D721Med (cell line): Measurements from ENCODE around the gene TMEM59L.
A peak's percentile ranks its signal among the peaks of the same experiment; 100 is the strongest.

ENCODE experiments used
- DNase-seq: peaks from one replicate; pipeline ENCODE4 v3.0.0; 2011; ENCODE audit warnings: low spot score; ENCODE audit not compliant: insufficient read length
- FAIRE-seq: peaks from 2 replicates; lab custom pipeline; 2011; peaks lifted over from hg19 to GRCh38; lab: Jason Lieb, UNC
- CTCF ChIP-seq: IDR thresholded peaks from 2 replicates; pipeline ENCODE4 v1.5.1; 2012; ENCODE audit warnings: mild to moderate bottlenecking, control low read depth; ENCODE audit not compliant: insufficient read depth; ENCODE audit errors: missing control alignments

The TMEM59L gene

GRCh38 chr19:18577365-18577914 lies 35.2 kb upstream of the TMEM59L start:
- TF ChIP-seq CTCF = no peak
- FAIRE-seq (no peak), DNase-seq (no peak)

DNA sequence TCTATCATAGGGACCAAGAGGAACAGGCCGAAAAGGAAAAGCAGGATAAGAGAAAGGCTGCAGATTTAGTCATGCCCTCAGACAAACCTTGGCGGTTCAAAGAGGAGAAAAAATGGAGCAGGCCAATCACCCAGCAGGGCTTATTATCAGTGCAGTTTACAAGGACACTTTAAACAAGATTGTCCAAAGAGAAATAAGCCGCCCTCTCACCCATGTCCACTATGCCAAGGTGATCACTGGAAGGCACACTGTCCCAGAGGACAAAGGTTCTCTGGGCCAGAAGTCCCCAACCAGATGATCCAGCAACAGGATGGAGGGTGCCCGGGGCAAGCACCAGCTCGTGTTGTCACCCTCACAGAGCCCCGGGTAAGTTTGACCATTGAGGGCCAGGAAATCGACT lies 32.4 kb upstream of the TMEM59L start:
- DNase-seq (no peak), FAIRE-seq (no peak)
- TF ChIP-seq CTCF = no peak

DNA sequence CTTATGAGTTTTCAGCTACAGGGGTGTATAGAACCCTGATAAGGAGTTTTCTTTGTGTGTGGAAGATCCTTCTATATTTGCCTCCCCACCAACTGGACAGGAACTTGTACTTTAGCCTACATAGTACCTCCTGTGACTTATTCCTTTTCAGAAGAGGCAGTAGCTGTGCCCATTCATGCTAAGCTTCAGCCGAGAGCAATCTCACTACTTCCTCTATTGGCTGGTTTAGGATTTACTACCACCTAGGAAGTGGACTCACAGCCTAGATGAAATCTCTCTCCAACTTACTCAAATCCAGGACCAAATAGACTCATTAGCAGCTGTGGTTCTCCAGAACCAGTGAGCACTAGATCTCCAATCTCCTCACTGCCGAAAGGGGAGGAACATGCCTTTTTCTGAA lies 26.4 kb upstream of the TMEM59L start:
- no peak for FAIRE-seq
- TF ChIP-seq CTCF = no peak
- no peak for DNase-seq

DNA sequence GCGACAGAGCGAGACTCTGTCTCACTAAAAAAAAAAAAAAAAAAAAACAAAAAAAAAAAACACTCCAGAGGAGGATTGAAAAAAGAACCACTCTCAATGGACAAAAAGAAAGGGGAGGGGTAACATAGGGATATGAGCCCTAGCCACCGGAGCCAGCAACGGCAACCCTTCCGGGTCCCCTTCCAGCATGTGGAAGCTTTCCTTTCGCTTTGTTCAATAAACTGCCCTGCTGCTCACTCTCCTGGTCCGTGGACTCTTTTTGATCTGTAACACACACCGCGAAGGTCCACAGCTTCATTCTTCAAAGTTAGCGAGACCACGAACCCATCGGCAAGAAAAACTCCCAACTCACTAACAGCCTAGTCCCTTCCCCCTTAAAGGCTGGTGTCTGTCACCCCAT lies 25.1 kb upstream of the TMEM59L start:
- DNase-seq = no peak
- no peak for TF ChIP-seq CTCF
- no peak for FAIRE-seq

DNA sequence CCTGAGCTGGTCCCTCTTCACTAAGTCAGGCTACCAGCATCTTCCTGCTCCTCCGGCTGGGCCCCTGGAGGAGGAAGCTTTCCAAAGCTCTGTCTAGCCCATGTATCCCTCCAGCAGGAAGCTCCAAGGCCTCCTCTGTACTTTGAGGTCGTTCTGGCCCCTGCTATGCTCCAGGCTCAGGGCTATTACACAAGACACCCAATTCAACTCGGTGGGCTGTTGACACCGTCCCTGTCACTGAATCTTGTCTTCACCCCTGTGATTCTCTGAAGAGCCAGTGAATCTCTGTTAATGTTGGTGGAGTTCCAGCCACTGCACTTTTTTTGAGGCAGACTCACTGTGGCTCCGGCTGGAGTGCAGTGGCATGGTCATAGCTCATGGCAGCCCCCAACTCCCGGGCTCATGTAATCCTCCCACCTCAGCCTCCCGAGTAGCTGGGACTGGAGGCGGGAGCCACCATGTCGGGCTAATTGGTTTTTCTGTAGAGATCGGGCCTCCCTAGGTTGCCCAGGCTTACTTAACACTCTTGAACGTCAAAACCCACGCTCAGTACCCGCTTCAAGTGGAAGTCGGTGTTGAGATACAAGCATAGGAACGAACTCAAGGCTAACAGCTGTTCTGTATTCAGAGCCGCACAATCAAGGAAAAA lies 24.6 kb upstream of the TMEM59L start:
- no peak for FAIRE-seq
- no peak for DNase-seq
- TF ChIP-seq CTCF = no peak

GRCh38 chr19:18588611-18589379 lies 23.9 kb upstream of the TMEM59L start, which contains the start of gene REX1BD:
Gene REX1BD (plus strand): TSS chr19:18588798. CDS start chr19:18588802, 4 bp downstream.
- DNase-seq = no peak
- peak; percentile 79 for TF ChIP-seq CTCF
- no peak for FAIRE-seq
